ENCODE measurements around the gene RFX7. TPM values are rescaled to one million over a fixed set of nuclear protein-coding genes. Genes with fewer than 3 reads are reported as not detected.

Gene RFX7
- total and polyA plus RNA-seq, 2 of the 4 experiments (the other 2 are of a cell fraction), result 4.1 to 10.6 TPM

- intact Hi-C loops (cut with micrococcal nuclease), result no loop called here
These were observed 117.3 kb downstream of the RFX7 start for GRCh38 chr15:56126409-56126808.

More at GRCh38 chr15:56126409-56126808, 117.3 kb downstream of the RFX7 start:
- no peak overlapping the region for H3K9ac ChIP-seq (ENCODE audit: low read depth, low read length)
- no peak overlapping the region for H3K27ac ChIP-seq (ENCODE audit: insufficient read depth, low read length)
- no peak overlapping the region for H2BK20ac ChIP-seq (ENCODE audit: low read depth, low read length)
- H2BK5ac ChIP-seq (ENCODE audit: low read depth, low read length, poor library complexity, severe bottlenecking), result no peak overlapping the region
- no peak overlapping the region for H3K18ac ChIP-seq (ENCODE audit: low read depth, low read length)
- no peak overlapping the region for H4K8ac ChIP-seq (ENCODE audit: low read depth in 2 of 2, low read length in 2 of 2)
- H2BK120ac ChIP-seq (ENCODE audit: low read depth, low read length), result no peak overlapping the region
- BruUV-seq (replicated peaks), result no TSS peak
- no peak overlapping the region for H3K4me3 ChIP-seq (ENCODE audit: insufficient read depth, low read depth, low read length)
- no peaks in the 10 kb centered on the region for H4K20me1 ChIP-seq (ENCODE audit: insufficient read depth, low read length)
- no peak overlapping the region for H2AK5ac ChIP-seq (ENCODE audit: low read depth, low read length)
- H3K4me1 ChIP-seq (ENCODE audit: control insufficient read depth, insufficient read depth, low read length), result no peaks in the 10 kb centered on the region
- peaks cover 17% of the 10 kb centered on the region for H3K36me3 ChIP-seq (ENCODE audit: control insufficient read depth, insufficient read depth, low read length)
- H2AFZ ChIP-seq (replicated peaks; ENCODE audit: low read length, poor library complexity), result no peak overlapping the region
- ChIA-PET POLR2A (ENCODE audit: unreplicated experiment) (no interaction called here), CTCF (no interaction called here)
- H2BK15ac ChIP-seq (ENCODE audit: low read depth, low read length), result no peak overlapping the region
- TF ChIP-seq USF2 (IDR thresholded peaks at IDR 0.05; ENCODE audit: low read depth, low read length) (no peak), ELK1 (IDR thresholded peaks at IDR 0.05; ENCODE audit: borderline replicate concordance, low read depth, low read length) (no peak), RAD21 (IDR thresholded peaks at IDR 0.05; ENCODE audit: low read length) (no peak), MAZ (IDR thresholded peaks at IDR 0.05; ENCODE audit: borderline replicate concordance, low read depth, low read length) (no peak), SMC3 (IDR thresholded peaks at IDR 0.05; ENCODE audit: low read depth, low read length) (no peak), FOS (IDR thresholded peaks at IDR 0.05; ENCODE audit: low read depth, low read length) (no peak), RFX5 (IDR thresholded peaks at IDR 0.05; ENCODE audit: low read depth, low read length) (no peak)
- H3K9me1 ChIP-seq (ENCODE audit: insufficient read depth, low read length), result no peaks in the 10 kb centered on the region
- H3K23ac ChIP-seq (ENCODE audit: low read depth, low read length), result no peak overlapping the region
- DNase-seq (no peak), ATAC-seq (ENCODE audit: low read depth) (no peak)
- no peak overlapping the region for H3K14ac ChIP-seq (replicated peaks; ENCODE audit: low read depth, low read length)
- H4K91ac ChIP-seq (ENCODE audit: insufficient read depth, low read depth, low read length), result no peak overlapping the region
- in situ Hi-C loops (cut with MboI; ENCODE audit: low sequenced_read_pairs) (no loop called here), dilution Hi-C loops (cut with HindIII; ENCODE audit: low sequenced_read_pairs, unreplicated experiment) (no loop called here)
- H3K27me3 ChIP-seq (ENCODE audit: control insufficient read depth, insufficient read depth, low read length), result no peaks in the 10 kb centered on the region
- no peak overlapping the region for H3K4ac ChIP-seq (ENCODE audit: low read depth, low read length)
- H3K56ac ChIP-seq (ENCODE audit: extremely low read depth, insufficient read depth, low read length), result no peak overlapping the region
- peaks cover 0 to 4% of the 10 kb centered on the region in 2 experiments; a peak in 3 of 4 replicates for H3K79me1 ChIP-seq (ENCODE audit: low read depth in 1 of 2, low read length in 2 of 2)
- H4K5ac ChIP-seq (ENCODE audit: low read depth, low read length), result no peak overlapping the region
- H3K4me2 ChIP-seq (ENCODE audit: low read depth, low read length), result no peak overlapping the region
- H3K9me3 ChIP-seq (ENCODE audit: control insufficient read depth, insufficient read depth, low read length), result peaks cover 7% of the 10 kb centered on the region
- H2AK9ac ChIP-seq (replicated peaks; ENCODE audit: low read depth, low read length, poor library complexity), result no peak overlapping the region
